H1 (cell line): ENCODE data around the gene ITGA5. TPM values are rescaled to one million over a fixed set of nuclear protein-coding genes. Genes with fewer than 3 reads are reported as not detected.

ENCODE experiments used
- CTCF ChIA-PET: fragments of 300-600 bp; sonication (Branson Sonifier 250); formaldehyde crosslinking; loops from one replicate; lab custom pipeline; 2021; ENCODE audit not compliant: partially characterized antibody; lab: Charles Lee
- POLR2A ChIA-PET: fragments of 300-600 bp; sonication (Branson Sonifier 250); formaldehyde crosslinking; loops from one replicate; lab custom pipeline; 2021; ENCODE audit warnings: inconsistent platforms; ENCODE audit not compliant: partially characterized antibody; lab: Charles Lee
- DNase-seq, 2 experiments: peaks; one replicate each; pipeline versions ENCODE4 v3.0.0 to v3.0.0-alpha.2; 2010 to 2022; ENCODE audit warnings: low spot score in 2 of 2, low read depth in 1 of 2, mixed read lengths in 1 of 2
- FAIRE-seq: peaks from 2 replicates; lab custom pipeline; 2011; peaks lifted over from hg19 to GRCh38; lab: Jason Lieb, UNC
- H2AFZ ChIP-seq: 2 replicates; pipeline ENCODE4 v1.8.1; 2012; ENCODE audit warnings: low read length, inconsistent platforms
- H2AK5ac ChIP-seq: 2 replicates; pipeline ENCODE4 v1.6.1; 2013; ENCODE audit warnings: low read depth, low read length
- H2BK120ac ChIP-seq: replicated peaks from 2 replicates; pipeline ENCODE3; 2013; ENCODE audit warnings: low read depth, low read length, inconsistent platforms
- H2BK12ac ChIP-seq: 2 replicates; pipeline ENCODE4 v1.6.1; 2013; ENCODE audit warnings: low read depth, low read length
- H2BK15ac ChIP-seq: 2 replicates; pipeline ENCODE4 v1.6.1; 2013; ENCODE audit warnings: low read length
- H2BK20ac ChIP-seq: 2 replicates; pipeline ENCODE4 v1.6.1; 2013; ENCODE audit warnings: low read length
- H2BK5ac ChIP-seq: 2 replicates; pipeline ENCODE4 v1.6.1; 2013; ENCODE audit warnings: low read depth, low read length
- H3K14ac ChIP-seq: 2 replicates; pipeline ENCODE4 v1.6.1; 2013; ENCODE audit warnings: inconsistent platforms; ENCODE audit not compliant: insufficient read length
- H3K18ac ChIP-seq: 2 replicates; pipeline ENCODE4 v1.6.1; 2013; ENCODE audit warnings: low read length; ENCODE audit errors: extremely low read depth
- H3K23ac ChIP-seq: 2 replicates; pipeline ENCODE4 v1.6.1; 2013; ENCODE audit warnings: inconsistent platforms; ENCODE audit not compliant: insufficient read length
- H3K23me2 ChIP-seq: 2 replicates; pipeline ENCODE4 v1.6.1; 2013; ENCODE audit warnings: low read depth, low read length
- H3K27ac ChIP-seq: 2 replicates; pipeline ENCODE4 v1.6.1; 2011; ENCODE audit warnings: low read depth, low read length, inconsistent platforms
- H3K27me3 ChIP-seq, 4 experiments: replicated peaks in 1 of 4; 1 replicate in 1 of 4; 2 replicates in 3 of 4; pipeline versions ENCODE4 v1.6.1 to v1.8.1; 2011 to 2013; ENCODE audit warnings: low read length in 3 of 4, mild to moderate bottlenecking in 3 of 4, inconsistent platforms in 2 of 4, mixed read lengths in 2 of 4, moderate library complexity in 1 of 4; ENCODE audit not compliant: control insufficient read depth in 3 of 4, insufficient read depth in 3 of 4; ENCODE audit errors: extremely low read depth in 1 of 4
- H3K36me3 ChIP-seq, 4 experiments: 2 replicates each; pipeline versions ENCODE4 v1.6.1 to v1.8.1; 2011 to 2013; ENCODE audit warnings: mild to moderate bottlenecking in 4 of 4, low read length in 3 of 4, moderate library complexity in 2 of 4, control low read depth in 1 of 4, inconsistent platforms in 1 of 4; ENCODE audit not compliant: insufficient read depth in 4 of 4, control insufficient read depth in 2 of 4
- H3K4ac ChIP-seq: replicated peaks from 2 replicates; pipeline ENCODE3; 2013; ENCODE audit warnings: low read length, low read depth, mixed read lengths, inconsistent platforms; ENCODE audit not compliant: insufficient read length
- H3K4me1 ChIP-seq, 4 experiments: replicated peaks in 1 of 4; 1 replicate in 1 of 4; 2 replicates in 3 of 4; pipeline versions ENCODE4 v1.6.1 to v1.8.1; 2011 to 2013; ENCODE audit warnings: low read length in 3 of 4, inconsistent platforms in 2 of 4, mixed read lengths in 1 of 4; ENCODE audit not compliant: insufficient read depth in 4 of 4, control insufficient read depth in 3 of 4
- H3K4me2 ChIP-seq, 2 experiments: 2 replicates each; pipeline versions ENCODE4 v1.6.1 to v1.8.1; 2011 to 2013; ENCODE audit warnings: low read depth in 2 of 2, low read length in 2 of 2, control low read depth in 1 of 2, inconsistent platforms in 1 of 2, mild to moderate bottlenecking in 1 of 2; ENCODE audit not compliant: insufficient read depth in 1 of 2
- H3K4me3 ChIP-seq, 4 experiments: fragments of 200-600, 300-600 bp in 1 of 4; sonication (generic), shearing (Covaris generic), sonication (Bioruptor Twin) in 1 of 4; 2 replicates each; pipeline versions ENCODE4 v1.5.1 to v1.8.1; 2011 to 2016; ENCODE audit warnings: low read length in 4 of 4, low read depth in 3 of 4, control low read depth in 2 of 4, inconsistent platforms in 2 of 4, mild to moderate bottlenecking in 2 of 4, mixed read lengths in 1 of 4, moderate library complexity in 1 of 4; ENCODE audit not compliant: insufficient read depth in 2 of 4; ENCODE audit errors: extremely low read depth in 1 of 4
- H3K56ac ChIP-seq: replicated peaks from 2 replicates; pipeline ENCODE3; 2013; ENCODE audit warnings: low read depth, mild to moderate bottlenecking, mixed read lengths, low read length, inconsistent platforms; ENCODE audit not compliant: insufficient read length
- H3K79me1 ChIP-seq: 2 replicates; pipeline ENCODE4 v1.6.1; 2013; ENCODE audit warnings: low read depth, low read length, control low read depth
- H3K79me2 ChIP-seq, 2 experiments: 2 replicates each; pipeline versions ENCODE4 v1.6.1 to v1.8.1; 2012 to 2013; ENCODE audit warnings: low read length in 2 of 2, mild to moderate bottlenecking in 2 of 2, inconsistent platforms in 1 of 2; ENCODE audit not compliant: insufficient read depth in 2 of 2, control insufficient read depth in 1 of 2
- H3K9ac ChIP-seq, 4 experiments: replicated peaks in 1 of 4; 1 replicate in 1 of 4; 2 replicates in 3 of 4; pipeline versions ENCODE4 v1.6.1 to v1.8.1; 2011 to 2013; ENCODE audit warnings: low read depth in 3 of 4, low read length in 3 of 4, control low read depth in 2 of 4, mild to moderate bottlenecking in 2 of 4, moderate library complexity in 2 of 4, inconsistent platforms in 1 of 4; ENCODE audit errors: extremely low read depth in 1 of 4
- H3K9me3 ChIP-seq, 2 experiments: 2 replicates each; pipeline versions ENCODE4 v1.6.1 to v1.8.1; 2012 to 2013; ENCODE audit warnings: mild to moderate bottlenecking in 2 of 2, moderate library complexity in 2 of 2, control low read depth in 1 of 2, inconsistent platforms in 1 of 2, low read depth in 1 of 2, low read length in 1 of 2, mixed read lengths in 1 of 2; ENCODE audit not compliant: insufficient read depth in 2 of 2
- H4K20me1 ChIP-seq, 2 experiments: replicated peaks in 1 of 2; 2 replicates each; pipeline versions ENCODE3 to v1.8.1; 2011 to 2013; ENCODE audit warnings: inconsistent platforms in 2 of 2, low read length in 2 of 2, mild to moderate bottlenecking in 1 of 2; ENCODE audit not compliant: insufficient read depth in 2 of 2, control insufficient read depth in 1 of 2
- H4K5ac ChIP-seq: 2 replicates; pipeline ENCODE4 v1.6.1; 2013; ENCODE audit warnings: low read length, low read depth, mixed read lengths, inconsistent platforms; ENCODE audit not compliant: insufficient read length
- H4K8ac ChIP-seq: 2 replicates; pipeline ENCODE4 v1.8.0; 2013; ENCODE audit warnings: mild to moderate bottlenecking, moderate library complexity, low read length, inconsistent platforms; ENCODE audit not compliant: insufficient read depth; ENCODE audit errors: extremely low read depth
- H4K91ac ChIP-seq: replicated peaks from 2 replicates; pipeline ENCODE3; 2013; ENCODE audit warnings: low read length, mixed read lengths, inconsistent platforms; ENCODE audit not compliant: insufficient read length
- CEBPB ChIP-seq: IDR thresholded peaks from 2 replicates; pipeline ENCODE4 v1.6.1; 2012; ENCODE audit warnings: low read depth, low read length
- GABPA ChIP-seq: IDR thresholded peaks from 2 replicates; pipeline ENCODE4 v1.6.1; 2011; ENCODE audit warnings: mild to moderate bottlenecking, low read length, moderate library complexity, borderline replicate concordance; ENCODE audit not compliant: insufficient read depth
- RXRA ChIP-seq: IDR thresholded peaks from 2 replicates; pipeline ENCODE4 v1.6.1; 2011; ENCODE audit warnings: low read depth, mild to moderate bottlenecking, low read length, moderate library complexity; ENCODE audit not compliant: insufficient read depth
- SP2 ChIP-seq: IDR thresholded peaks from 2 replicates; pipeline ENCODE4 v1.6.1; 2012; ENCODE audit warnings: mild to moderate bottlenecking, low read length, inconsistent platforms
- WGBS, 2 experiments: shearing (Covaris generic) in 1 of 2; methylation state at CpG; one replicate each; pipeline versions ENCODE4 v1.1.6 to v1.1.7; 2013 to 2015; ENCODE audit warnings: low lambda C conversion rate in 2 of 2, mixed read lengths in 2 of 2, inconsistent platforms in 1 of 2, low coverage in 1 of 2, missing lambda C conversion rate in 1 of 2; ENCODE audit not compliant: insufficient replicate concordance in 2 of 2, insufficient coverage in 1 of 2, insufficient read length in 1 of 2; ENCODE audit errors: extremely low coverage in 1 of 2, missing lambda C conversion rate in 1 of 2; 5-methylcytosine and 5-hydroxymethylcytosine counted together
- polyA plus RNA-seq, 7 experiments: library from polyadenylated mRNA; depleted of rRNA in 3 of 7; stranded (reverse) in 5 of 7; unstranded in 2 of 7; fragments of >200 nt in 5 of 7; fragments of 200-250 nt in 2 of 7; gene quantifications; 1 replicate in 5 of 7; 2 replicates in 1 of 7; 4 replicates in 1 of 7; pipeline versions ENCODE4 v1.2.1 to v1.2.3, GENCODE V29; 2011 to 2013; ENCODE audit warnings: missing spikeins in 2 of 7, mixed read lengths in 2 of 7
- total RNA-seq: library from RNA; stranded (reverse); fragmentation: NEBNext Ultra II Directional; extraction: Animal tissue kit (Norgen Biotek cat#: 25700); gene quantifications from 2 replicates; pipeline ENCODE4 v1.2.1, GENCODE V29; 2021

The ITGA5 gene
- total and polyA plus RNA-seq, 2 of the 8 experiments (the other 6 are each of a cell fraction or from before 2014, with no cell fraction given) = 11.6 to 19.4 TPM

GRCh38 chr12:54393207-54393609, 25.9 kb downstream of the ITGA5 start:
- Histone ChIP-seq H4K5ac (no peak overlapping the region), H3K9me3 (no peaks in the 10 kb centered on the region), H3K27me3 (peaks cover 0 to 4% (median 0%) of the 10 kb centered on the region in 4 experiments; a peak in 2 of 7 replicates), H2BK15ac (no peak overlapping the region), H4K91ac (no peak overlapping the region), H3K23ac (no peak overlapping the region), H3K27ac (no peak overlapping the region), H3K79me2 (no peaks in the 10 kb centered on the region), H4K8ac (no peak overlapping the region), H3K4me2 (no peak overlapping the region), H2AK5ac (no peak overlapping the region), H3K9ac (no peak overlapping the region), H3K4me1 (peaks cover 17 to 35% (median 29%) of the 10 kb centered on the region in 4 experiments), H3K4ac (no peak overlapping the region), H2BK20ac (no peak overlapping the region), H3K18ac (no peak overlapping the region), H4K20me1 (peaks cover 0 to 4% of the 10 kb centered on the region in 2 experiments), H3K56ac (no peak overlapping the region), H2AFZ (no peak overlapping the region), H2BK5ac (no peak overlapping the region), H3K23me2 (peaks cover 10% of the 10 kb centered on the region; the same call in 1 of the 2 replicates), H2BK120ac (no peak overlapping the region), H3K36me3 (peaks cover 0 to 5% (median 3%) of the 10 kb centered on the region in 4 experiments; a peak in 4 of 8 replicates), H3K14ac (no peak overlapping the region), H2BK12ac (no peak overlapping the region), H3K4me3 (no peak overlapping the region), H3K79me1 (0 out of 2 replicates have a peak, but pooled peaks cover 3% of the 10 kb centered on the region)
- WGBS, 2 experiments = 70% methylated on average over 6 of the region's 6 CpGs; no CpG with 5 or more reads in 1 of the 2 experiments
- POLR2A ChIA-PET = interaction anchor here (0.8 to 1.3 kb wide), 7 partner anchors 9 to 113 kb away, joined by 3 to 5 read pairs (median 3); partner anchors contain the start of genes HNRNPA1 and ZNF385A
- CTCF ChIA-PET = interaction anchor here (0.5 to 5.5 kb wide), 28 partner anchors 8 to 451 kb away, joined by 3 to 110 read pairs (median 5); partner anchors contain the start of genes ITGA5 and ZNF385A
- FAIRE-seq (no peak), DNase-seq (no peak)
- TF ChIP-seq GABPA (no peak), CEBPB (no peak), SP2 (no peak), RXRA (no peak)
